K562 (cell line): ENCODE results near the gene WWP2. TPM values are rescaled to one million over a fixed set of nuclear protein-coding genes. Genes with fewer than 3 reads are reported as not detected.

ENCODE experiments used
- ATAC-seq: fragments of 200-7000 bp; cut with Tn5 transposase; 3 replicates; pipeline ENCODE4 v1.9.1; 2020; ENCODE audit warnings: moderate library complexity
- BruUV-seq: library from RNA; stranded (reverse); fragments of 400-500 nt; replicated peaks from 2 replicates; lab custom pipeline; 2021; lab: Mats Ljungman, UMichigan
- CTCF ChIA-PET: fragments of 300-600 bp; formaldehyde crosslinking; extraction: SDS; loops from one replicate; lab custom pipeline; 2021; ENCODE audit warnings: low intra/inter-chr PET ratio; lab: Yijun Ruan, JAX
- POLR2A ChIA-PET: fragments of 300-600, 350-650 bp; sonication (Branson Sonifier 250); formaldehyde crosslinking; extraction: SDS; loops from one replicate; lab custom pipeline; 2021; ENCODE audit warnings: antibody characterized with exemption, inconsistent platforms; lab: Yijun Ruan, JAX
- DNase-seq, 4 experiments: peaks; one replicate each; pipeline versions ENCODE4 v3.0.0 to v3.0.0-alpha.2; 2011 to 2018; ENCODE audit warnings: low spot score in 3 of 4, mixed read lengths in 3 of 4; ENCODE audit errors: extremely low read depth in 1 of 4
- FAIRE-seq: peaks from 2 replicates; lab custom pipeline; 2011; peaks lifted over from hg19 to GRCh38; lab: Jason Lieb, UNC
- H2AFZ ChIP-seq: 2 replicates; pipeline ENCODE4 v1.6.0; 2011; ENCODE audit warnings: low read depth, low read length, control low read depth, inconsistent platforms
- H3K27ac ChIP-seq: fragments of 200-600 bp; 3 replicates; pipeline ENCODE4 v1.8.0; 2011; ENCODE audit warnings: low read depth, mild to moderate bottlenecking, control low read depth, inconsistent platforms, low read length, moderate library complexity, mixed read lengths; ENCODE audit errors: extremely low read depth
- H3K27me3 ChIP-seq, 2 experiments: fragments of 300-600 bp in 1 of 2; 2 replicates in 1 of 2; 3 replicates in 1 of 2; pipeline versions ENCODE4 v1.6.0 to v1.8.0; 2011; ENCODE audit warnings: inconsistent platforms in 2 of 2, low read length in 2 of 2, mild to moderate bottlenecking in 1 of 2, mixed read lengths in 1 of 2, moderate library complexity in 1 of 2; ENCODE audit not compliant: control insufficient read depth in 2 of 2, insufficient read depth in 2 of 2
- H3K36me3 ChIP-seq: fragments of 300-600 bp; 3 replicates; pipeline ENCODE4 v1.8.0; 2011; ENCODE audit warnings: mild to moderate bottlenecking, low read length, inconsistent platforms; ENCODE audit not compliant: control insufficient read depth, insufficient read depth
- H3K4me1 ChIP-seq, 2 experiments: fragments of 200-600 bp in 1 of 2; replicated peaks in 1 of 2; 2 replicates in 1 of 2; 3 replicates in 1 of 2; pipeline versions ENCODE4 v1.5.1 to v1.8.0; 2011; ENCODE audit warnings: inconsistent platforms in 2 of 2, low read length in 2 of 2, mild to moderate bottlenecking in 1 of 2, mixed read lengths in 1 of 2, moderate library complexity in 1 of 2; ENCODE audit not compliant: control insufficient read depth in 2 of 2, insufficient read depth in 2 of 2
- H3K4me2 ChIP-seq: 2 replicates; pipeline ENCODE4 v1.6.1; 2011; ENCODE audit warnings: low read length, control low read depth, inconsistent platforms, mixed read lengths; ENCODE audit not compliant: insufficient read depth
- H3K4me3 ChIP-seq: fragments of 200-600 bp; sonication (generic), shearing (Covaris generic); 2 replicates; pipeline ENCODE4 v1.5.1; 2016; ENCODE audit warnings: control low read depth, inconsistent platforms
- H3K79me2 ChIP-seq: fragments of 200-600 bp; 3 replicates; pipeline ENCODE4 v1.8.0; 2011; ENCODE audit warnings: low read length, inconsistent platforms; ENCODE audit not compliant: control insufficient read depth, insufficient read depth
- H3K9ac ChIP-seq, 2 experiments: 2 replicates each; pipeline versions ENCODE4 v1.6.0 to v1.6.1; 2011; ENCODE audit warnings: low read depth in 2 of 2, low read length in 2 of 2, control low read depth in 1 of 2, inconsistent platforms in 1 of 2, mild to moderate bottlenecking in 1 of 2, mixed read lengths in 1 of 2; ENCODE audit not compliant: insufficient read depth in 1 of 2
- H3K9me1 ChIP-seq: one replicate; pipeline ENCODE4 v1.6.0; 2011; ENCODE audit warnings: inconsistent platforms, mild to moderate bottlenecking, low read length, moderate library complexity; ENCODE audit not compliant: control insufficient read depth, insufficient read depth
- H3K9me3 ChIP-seq: replicated peaks from 2 replicates; pipeline ENCODE4 v1.5.1; 2011; ENCODE audit warnings: low read depth, low read length, inconsistent platforms; ENCODE audit not compliant: control insufficient read depth, insufficient read depth
- H4K20me1 ChIP-seq: replicated peaks from 2 replicates; pipeline ENCODE4 v1.6.1; 2011; ENCODE audit warnings: low read length, inconsistent platforms, mixed read lengths; ENCODE audit not compliant: control insufficient read depth, insufficient read depth
- CBFB ChIP-seq: sonication (generic); formaldehyde crosslinking; IDR thresholded peaks from 2 replicates; pipeline ENCODE4 v1.4.0; 2020; ENCODE audit warnings: mild to moderate bottlenecking, missing genetic modification reagents
- CCAR2 ChIP-seq: fragments of 200-400 bp; formaldehyde crosslinking; IDR thresholded peaks from 2 replicates; pipeline ENCODE4 v1.6.1; 2017; ENCODE audit warnings: mild to moderate bottlenecking, low read depth, low read length
- HCFC1 ChIP-seq: IDR thresholded peaks from 2 replicates; pipeline ENCODE4 v1.6.1; 2012; ENCODE audit warnings: low read depth, low read length, improper control_type of control experiment
- KDM5B ChIP-seq: fragments of 200-600 bp; sonication (generic); IDR thresholded peaks from 2 replicates; pipeline ENCODE4 v1.6.1; 2012; ENCODE audit warnings: low read depth, mild to moderate bottlenecking, moderate library complexity, low read length, control low read depth, inconsistent platforms; ENCODE audit not compliant: insufficient replicate concordance
- NCOA2 ChIP-seq, 2 experiments: fragments of 450-650 bp; IDR thresholded peaks; 2 replicates each; pipeline ENCODE4 v1.6.1; 2018; ENCODE audit warnings: mild to moderate bottlenecking in 2 of 2, moderate library complexity in 1 of 2; ENCODE audit not compliant: partially characterized antibody in 2 of 2
- SIX5 ChIP-seq, 2 experiments: IDR thresholded peaks; 2 replicates each; pipeline ENCODE4 v1.6.1; 2011; ENCODE audit warnings: low read length in 2 of 2, borderline replicate concordance in 1 of 2, low read depth in 1 of 2, mild to moderate bottlenecking in 1 of 2, moderate library complexity in 1 of 2; ENCODE audit not compliant: insufficient read depth in 1 of 2
- SOX6 ChIP-seq: fragments of 450-650 bp; IDR thresholded peaks from 2 replicates; pipeline ENCODE4 v1.6.1; 2014; ENCODE audit warnings: mild to moderate bottlenecking
- TAF1 ChIP-seq: IDR thresholded peaks from 2 replicates; pipeline ENCODE4 v1.6.1; 2011; ENCODE audit warnings: mild to moderate bottlenecking, low read length, moderate library complexity; ENCODE audit not compliant: insufficient read depth, control insufficient read depth, severe bottlenecking; ENCODE audit errors: extremely low read depth
- ZNF24 ChIP-seq: fragments of 450-650 bp; IDR thresholded peaks from 2 replicates; pipeline ENCODE4 v1.6.1; 2016
- ZNF41 ChIP-seq: fragments of 250-450 bp; sonication (Bioruptor Pico); conservative IDR thresholded peaks from 2 replicates; pipeline ENCODE4 v1.4.0; 2020; ENCODE audit warnings: mild to moderate bottlenecking
- ZNF445 ChIP-seq: fragments of 250-450 bp; sonication (Bioruptor Pico); IDR thresholded peaks from 2 replicates; pipeline ENCODE4 v1.4.0; 2020; ENCODE audit warnings: low read depth, mild to moderate bottlenecking, moderate library complexity
- WGBS: fragments of 100-300 bp; shearing (Covaris generic); methylation state at CpG from one replicate; pipeline ENCODE4 v1.1.6; 2016; ENCODE audit warnings: low coverage, mixed read lengths; ENCODE audit not compliant: insufficient coverage; ENCODE audit errors: missing lambda C conversion rate; 5-methylcytosine and 5-hydroxymethylcytosine counted together
- in situ Hi-C: fragments of 300-500 bp; cut with MboI; formaldehyde crosslinking; loops from 4 replicates; pipeline ENCODE4 v1.15.0; 2018; ENCODE audit warnings: inconsistent platforms, mixed read lengths
- intact Hi-C: fragments of 100-400 bp; cut with micrococcal nuclease; formaldehyde crosslinking; loops from 2 replicates; pipeline ENCODE4 v1.14.2; 2022
- polyA plus RNA-seq, 8 experiments: library from polyadenylated mRNA; depleted of rRNA in 4 of 8; stranded (reverse) in 5 of 8; unstranded in 3 of 8; fragments of >200 nt; fragmentation: Nextera tagmentation in 2 of 8; fragmentation: Illumina TruSeq in 1 of 8; extraction: Ambion mirVana in 2 of 8; extraction: Trizol in 1 of 8; gene quantifications; 2 replicates each; pipeline versions ENCODE4 v1.2.1 to v1.2.3, GENCODE V29; 2011 to 2014; ENCODE audit warnings: inconsistent platforms in 1 of 8, missing spikeins in 1 of 8
- total RNA-seq, 7 experiments: library from RNA; depleted of rRNA in 6 of 7; stranded (reverse); fragments of >200 nt in 6 of 7; fragmentation: Illumina TruSeq in 2 of 7; extraction: Trizol in 2 of 7; gene quantifications; 2 replicates each; pipeline versions ENCODE4 v1.2.1 to v1.2.3, GENCODE V29; 2011 to 2021; ENCODE audit warnings: low replicate concordance in 1 of 7

The WWP2 gene
- total and polyA plus RNA-seq, 9 of the 15 experiments (the other 6 are each of a cell fraction or from before 2014, with no cell fraction given) = 1.9 to 34.4 (median 14.6) TPM

DNA sequence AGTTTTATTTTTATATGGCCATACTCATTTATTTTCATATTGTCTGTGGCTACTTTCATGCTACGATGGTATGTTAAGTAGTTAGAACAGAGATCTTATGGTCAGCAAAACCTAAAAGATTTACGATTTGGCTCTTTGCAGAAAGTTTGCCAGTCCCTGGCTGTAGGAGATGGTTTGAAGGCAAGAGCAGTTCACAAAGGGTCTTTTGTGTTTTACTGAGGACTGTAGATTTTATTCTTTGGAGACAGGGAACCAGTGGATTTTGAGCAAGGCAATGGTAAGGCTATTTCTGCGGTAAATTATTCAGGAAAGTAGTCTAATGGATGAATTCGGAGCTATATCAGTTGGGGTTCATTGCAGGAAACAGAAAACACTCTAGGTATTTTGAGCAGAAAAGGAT lies 90.7 kb downstream of the WWP2 start:
- Histone ChIP-seq H3K27me3 (no peaks in the 10 kb centered on the region), H3K9me1 (no peaks in the 10 kb centered on the region), H3K4me3 (no peak overlapping the region), H2AFZ (no peak overlapping the region), H3K4me2 (no peak overlapping the region), H3K36me3 (no peaks in the 10 kb centered on the region; the same call in 2 of the 3 replicates), H3K27ac (no peak overlapping the region)
- intact Hi-C loops = no loop called here
- WGBS = 66% methylated on average over 4 of the region's 4 CpGs
- FAIRE-seq (no peak), ATAC-seq (no peak)
- CTCF ChIA-PET = no interaction called here
- TF ChIP-seq KDM5B (no peak), SIX5 (IDR thresholded peaks at IDR 0.05; ENCODE audit: borderline replicate concordance in 1 of 2, insufficient read depth in 1 of 2, low read depth in 1 of 2, low read length in 2 of 2) (no peak), SOX6 (no peak), CBFB (CRISPR knock-in tag) (no peak), ZNF445 (CRISPR knock-in tag) (no peak), TAF1 (no peak), CCAR2 (no peak), NCOA2 (IDR thresholded peaks at IDR 0.05; ENCODE audit: partially characterized antibody in 2 of 2) (no peak), ZNF24 (no peak), HCFC1 (no peak), ZNF41 (CRISPR knock-in tag) (no peak)
- TF ChIP-seq, all 486 proteins: peak for 0
- POLR2A ChIA-PET = no interaction called here
- Histone ChIP-seq H3K9ac (no peak overlapping the region), H4K20me1 (no peaks in the 10 kb centered on the region), H3K9me3 (no peaks in the 10 kb centered on the region), H3K4me1 (no peaks in the 10 kb centered on the region), H3K79me2 (no peaks in the 10 kb centered on the region)
- in situ Hi-C loops = no loop called here
- no TSS peak for BruUV-seq
- no peak for DNase-seq
